Smooth muscle cell (in vitro differentiated cells): Measurements from ENCODE around the gene IL21. TPM values are rescaled to one million over a fixed set of nuclear protein-coding genes. Genes with fewer than 3 reads are reported as not detected.
"Not testable (repeated sequence)": the region's sequence is repeated elsewhere in the genome, so short reads cannot be mapped to it uniquely, and the experiment has no call there.

Experiments
- DNase-seq: peaks from one replicate; lab custom pipeline; 2025; ENCODE audit not compliant: unreplicated experiment; lab: John Stamatoyannopoulos, UW
- H2AFZ ChIP-seq: fragments of 200-600 bp; sonication (generic); 2 replicates; pipeline ENCODE4 v1.6.0; 2016; ENCODE audit warnings: antibody characterized with exemption, low read depth, mild to moderate bottlenecking
- H3F3A ChIP-seq: fragments of 200-600 bp; sonication (generic); 2 replicates; pipeline ENCODE4 v1.6.0; 2017; ENCODE audit warnings: antibody characterized with exemption, low read depth
- H3K27ac ChIP-seq: fragments of 200-600 bp; sonication (generic); 2 replicates; pipeline ENCODE4 v1.5.1; 2016; ENCODE audit warnings: low read depth, mild to moderate bottlenecking
- H3K27me3 ChIP-seq: fragments of 200-600 bp; sonication (generic); 2 replicates; pipeline ENCODE4 v1.6.1; 2016; ENCODE audit warnings: low read depth, mild to moderate bottlenecking
- H3K36me3 ChIP-seq: fragments of 200-600 bp; sonication (generic); 2 replicates; pipeline ENCODE4 v1.5.1; 2016; ENCODE audit warnings: low read depth
- H3K4me1 ChIP-seq: fragments of 200-600 bp; sonication (generic); 2 replicates; pipeline ENCODE4 v1.5.1; 2016; ENCODE audit warnings: low read depth
- H3K4me2 ChIP-seq: fragments of 200-600 bp; sonication (generic); 2 replicates; pipeline ENCODE4 v1.6.0; 2016; ENCODE audit warnings: mild to moderate bottlenecking
- H3K4me3 ChIP-seq: fragments of 200-600 bp; sonication (generic); 2 replicates; pipeline ENCODE4 v1.5.1; 2016; ENCODE audit warnings: mild to moderate bottlenecking
- H3K79me2 ChIP-seq: fragments of 200-600 bp; sonication (generic); 2 replicates; pipeline ENCODE4 v1.6.0; 2016; ENCODE audit warnings: low read depth, mild to moderate bottlenecking
- H3K9ac ChIP-seq: fragments of 200-600 bp; sonication (generic); 2 replicates; pipeline ENCODE4 v1.6.0; 2016; ENCODE audit warnings: low read depth
- H3K9me3 ChIP-seq: fragments of 200-600 bp; sonication (generic); replicated peaks from 2 replicates; pipeline ENCODE4 v1.5.1; 2016; ENCODE audit warnings: low read depth
- H4K20me1 ChIP-seq: fragments of 200-600 bp; sonication (generic); 2 replicates; pipeline ENCODE4 v1.6.0; 2016; ENCODE audit warnings: low read depth
- CTCF ChIP-seq: fragments of 200-600 bp; sonication (generic); IDR thresholded peaks from 2 replicates; pipeline ENCODE4 v1.5.1; 2017; ENCODE audit warnings: borderline replicate concordance, mild to moderate bottlenecking, antibody characterized with exemption; ENCODE audit not compliant: insufficient read depth, poor library complexity, severe bottlenecking
- WGBS: methylation state at CpG from one replicate; pipeline ENCODE4 v1.1.7; 2016; ENCODE audit warnings: low lambda C conversion rate; 5-methylcytosine and 5-hydroxymethylcytosine counted together
- polyA plus RNA-seq: library from polyadenylated mRNA; unstranded; fragments of >200 nt; fragmentation: Nextera tagmentation; extraction: Ambion mirVana; gene quantifications from 2 replicates; pipeline ENCODE4 v1.2.1, GENCODE V29; 2016
- total RNA-seq: library from RNA; depleted of rRNA; stranded (reverse); fragments of >200 nt; gene quantifications from 2 replicates; pipeline ENCODE4 v1.2.3, GENCODE V29; 2014

IL21 gene
- total and polyA plus RNA-seq, 2 experiments from 2014 or later = not detected

DNA sequence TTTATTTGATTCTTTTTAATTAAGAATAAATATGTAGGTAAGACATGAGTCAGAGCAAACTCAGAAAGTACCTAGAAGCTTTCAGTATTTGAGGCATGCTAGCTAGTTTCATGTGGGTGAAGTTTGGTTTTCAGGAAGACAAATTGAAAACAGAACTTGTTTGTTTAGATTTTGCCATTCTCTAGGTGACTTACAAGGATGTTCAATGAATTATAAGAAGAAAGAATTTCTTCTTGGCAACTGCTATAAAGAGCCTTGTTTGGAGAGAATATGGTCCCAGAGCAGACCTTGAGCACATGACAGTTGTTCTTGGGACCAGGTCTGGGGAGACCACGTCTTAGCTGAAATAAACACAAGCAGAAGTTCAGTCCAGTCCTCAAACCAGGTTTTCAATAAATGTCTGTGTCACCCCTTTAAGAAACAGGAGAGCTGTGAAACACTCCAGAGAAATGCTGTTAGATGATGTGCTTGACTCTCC, 38.0 kb upstream of the IL21 start:
- Histone ChIP-seq H3K4me3 (no peak overlapping the region), H3K4me2 (no peak overlapping the region), H3K27me3 (no peaks in the 10 kb centered on the region), H3K9ac (no peak overlapping the region), H3F3A (no peaks in the 10 kb centered on the region), H3K4me1 (no peaks in the 10 kb centered on the region), H3K79me2 (no peaks in the 10 kb centered on the region), H3K36me3 (no peaks in the 10 kb centered on the region), H4K20me1 (no peaks in the 10 kb centered on the region), H2AFZ (no peak overlapping the region), H3K27ac (no peak overlapping the region), H3K9me3 (no peaks in the 10 kb centered on the region)
- no peak for DNase-seq
- TF ChIP-seq CTCF = no peak
- 88% methylated on average over 1 of the region's 1 CpG for WGBS

DNA sequence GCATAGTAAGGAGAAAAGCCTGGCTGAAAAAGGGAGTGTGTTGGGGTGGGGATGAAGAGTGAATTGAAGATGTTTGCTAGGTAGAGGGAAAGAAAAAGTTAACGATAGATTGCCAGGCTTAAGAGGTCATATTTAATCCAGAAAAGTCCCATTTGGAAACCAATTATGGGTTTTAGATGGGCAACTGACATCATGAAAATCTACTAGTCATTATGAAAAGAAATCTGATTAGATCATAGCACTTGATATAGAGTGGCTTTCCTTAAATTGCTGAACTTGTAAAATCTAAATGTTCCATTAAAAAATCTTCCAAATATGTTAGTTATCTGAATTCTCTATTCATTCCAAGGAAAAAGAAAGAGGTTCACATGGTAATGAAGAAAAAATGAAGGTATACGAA, 37.5 kb upstream of the IL21 start:
- Histone ChIP-seq H3K79me2 (no peaks in the 10 kb centered on the region), H3K9me3 (no peaks in the 10 kb centered on the region), H3K4me3 (no peak overlapping the region), H4K20me1 (no peaks in the 10 kb centered on the region), H3F3A (no peaks in the 10 kb centered on the region), H3K27ac (no peak overlapping the region), H3K36me3 (no peaks in the 10 kb centered on the region), H3K9ac (no peak overlapping the region), H2AFZ (no peak overlapping the region), H3K27me3 (no peaks in the 10 kb centered on the region), H3K4me1 (no peaks in the 10 kb centered on the region), H3K4me2 (no peak overlapping the region)
- 95% methylated on average over 2 of the region's 2 CpGs for WGBS
- DNase-seq = no peak
- TF ChIP-seq CTCF = no peak

GRCh38 chr4:122657553-122657952, 36.7 kb upstream of the IL21 start:
- Histone ChIP-seq H3K4me2 (no peak overlapping the region), H3K4me3 (no peak overlapping the region), H4K20me1 (no peaks in the 10 kb centered on the region), H3K27ac (no peak overlapping the region), H3K9ac (no peak overlapping the region), H3K36me3 (no peaks in the 10 kb centered on the region), H3F3A (no peaks in the 10 kb centered on the region), H3K4me1 (no peaks in the 10 kb centered on the region), H3K27me3 (no peaks in the 10 kb centered on the region), H3K9me3 (no peaks in the 10 kb centered on the region), H2AFZ (no peak overlapping the region), H3K79me2 (no peaks in the 10 kb centered on the region)
- no peak for DNase-seq
- WGBS = 88% methylated on average over 1 of the region's 1 CpG
- no peak for TF ChIP-seq CTCF

- not testable (repeated sequence) for DNase-seq, H3K36me3 ChIP-seq, H3K79me2 ChIP-seq, H3K27ac ChIP-seq, H4K20me1 ChIP-seq, H3F3A ChIP-seq, H3K9me3 ChIP-seq, H3K27me3 ChIP-seq, H3K9ac ChIP-seq, H3K4me1 ChIP-seq, H3K4me2 ChIP-seq, H2AFZ ChIP-seq, H3K4me3 ChIP-seq
- WGBS = 77% methylated on average over 5 of the region's 5 CpGs
Observed at GRCh38 chr4:122656583-122656982, 35.7 kb upstream of the IL21 start.
